Fibroblast of skin of right quadriceps (primary cell): Measurements from ENCODE around the gene PPFIA2.
A peak's percentile ranks its signal among the peaks of the same experiment; 100 is the strongest.

ENCODE experiments used
- DNase-seq: peaks from one replicate; pipeline ENCODE4 v3.0.0-alpha.2; 2013

The PPFIA2 gene

DNA sequence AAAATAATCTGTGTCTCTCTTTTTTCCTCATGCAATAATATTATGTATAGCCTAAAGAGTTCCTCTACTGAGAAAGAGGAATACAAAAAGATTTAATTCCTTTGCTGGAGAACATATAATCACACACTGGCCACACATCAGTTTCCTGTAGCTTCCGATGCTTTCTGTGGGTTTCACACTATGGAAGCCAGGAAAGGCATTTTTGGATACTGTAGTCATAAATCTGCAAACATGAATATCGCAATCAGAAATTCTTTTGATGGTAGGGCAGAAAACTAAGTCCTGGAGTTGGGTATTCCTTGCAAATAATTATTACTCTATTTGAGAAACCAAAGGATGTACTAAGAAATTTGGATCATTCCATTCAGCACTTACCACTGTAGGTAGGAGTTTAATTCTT lies 421.3 kb downstream of the PPFIA2 start:
- peak; percentile 32 for DNase-seq

DNA sequence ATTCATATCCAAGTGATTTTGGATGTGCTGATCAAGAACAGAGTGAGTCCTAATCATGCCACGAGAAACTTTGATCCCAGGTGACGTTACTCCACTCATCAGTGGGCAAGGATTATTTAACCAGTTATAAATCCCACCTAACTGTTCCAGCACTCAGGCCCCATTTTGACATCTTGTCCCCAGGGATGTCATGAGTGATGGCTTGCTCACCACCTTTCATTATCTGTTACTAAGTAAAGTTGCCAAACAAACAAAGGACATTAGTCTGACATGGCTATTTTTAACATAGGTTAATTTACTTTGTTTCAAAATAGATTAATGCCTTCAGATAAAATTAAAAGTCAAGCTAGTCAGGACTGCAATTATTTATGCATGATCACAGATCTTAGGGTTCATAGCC lies 425.3 kb downstream of the PPFIA2 start:
- no peak for DNase-seq

- DNase-seq = no peak
These were observed 427.1 kb downstream of the PPFIA2 start for GRCh38 chr12:81332054-81332453.

- DNase-seq = no peak
These were observed 428.7 kb downstream of the PPFIA2 start for GRCh38 chr12:81330480-81330879.

DNA sequence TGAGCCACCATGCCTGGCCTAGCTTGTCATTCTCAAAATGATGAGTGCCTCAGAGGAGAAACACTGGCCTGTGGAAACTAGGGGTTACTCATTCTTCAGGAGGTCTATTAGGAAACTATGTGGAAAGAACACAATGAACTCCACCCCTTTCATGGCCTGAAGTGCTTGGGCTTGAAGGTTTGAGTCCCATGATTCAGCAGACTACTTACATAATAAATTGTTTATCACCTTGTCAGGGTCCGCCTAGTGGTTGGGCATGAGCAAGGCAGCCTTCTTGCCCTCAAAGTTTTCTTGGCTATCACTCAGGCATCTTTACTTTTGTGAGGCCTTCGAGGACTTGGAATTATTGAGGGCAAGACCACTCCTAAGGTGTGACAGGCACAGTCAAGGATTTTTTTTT lies 430.1 kb downstream of the PPFIA2 start:
- DNase-seq = peak; percentile 6

DNA sequence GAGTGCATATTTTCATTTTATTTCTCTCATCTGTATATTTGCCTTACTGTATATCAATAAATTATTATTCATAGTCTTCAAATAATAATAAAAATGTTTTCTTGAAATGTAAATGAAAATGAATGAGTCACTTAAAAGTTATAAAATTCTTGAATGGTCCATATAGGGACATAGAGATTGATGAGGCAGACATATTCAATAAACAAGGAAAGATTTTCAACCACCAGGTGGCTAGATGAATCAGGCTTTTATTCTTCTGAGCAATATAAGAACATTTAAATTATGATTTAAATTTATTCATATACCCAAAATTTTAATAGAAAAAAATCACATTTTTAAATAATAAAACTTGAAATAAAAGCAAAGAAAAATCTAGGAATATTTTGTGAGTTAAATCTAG lies 431.7 kb downstream of the PPFIA2 start:
- DNase-seq = no peak

GRCh38 chr12:81325086-81325485 lies 434.1 kb downstream of the PPFIA2 start:
- DNase-seq = no peak

DNA sequence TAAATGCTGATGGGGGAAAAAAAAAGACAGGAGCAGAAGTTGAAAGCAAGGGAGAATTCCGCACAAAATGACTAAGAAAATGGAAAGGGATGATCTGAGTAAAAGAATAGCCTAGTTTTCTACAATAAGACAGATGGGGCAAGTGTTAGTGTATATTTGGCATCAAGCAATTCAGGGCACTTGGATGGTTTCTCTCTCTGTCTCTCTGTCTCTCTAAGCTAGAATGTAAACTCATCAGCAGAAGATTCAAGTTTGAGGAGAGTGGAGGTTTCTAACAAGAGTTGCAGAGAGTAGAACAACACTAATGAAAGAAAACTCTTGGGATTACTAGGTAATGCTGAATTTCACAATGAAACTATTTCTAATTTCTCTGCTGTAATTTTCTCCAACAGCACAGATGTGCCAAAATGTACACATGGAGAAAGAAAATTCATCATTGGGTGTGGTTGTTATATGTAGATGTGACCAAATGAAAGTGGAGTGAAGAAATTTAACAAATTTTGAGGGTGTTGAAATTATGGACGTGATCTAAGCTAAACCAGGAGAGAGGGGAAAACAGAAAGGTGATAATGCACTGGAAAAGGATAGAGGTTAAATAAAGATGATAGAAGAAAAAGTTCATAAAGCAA lies 444.1 kb downstream of the PPFIA2 start:
- DNase-seq = no peak

DNA sequence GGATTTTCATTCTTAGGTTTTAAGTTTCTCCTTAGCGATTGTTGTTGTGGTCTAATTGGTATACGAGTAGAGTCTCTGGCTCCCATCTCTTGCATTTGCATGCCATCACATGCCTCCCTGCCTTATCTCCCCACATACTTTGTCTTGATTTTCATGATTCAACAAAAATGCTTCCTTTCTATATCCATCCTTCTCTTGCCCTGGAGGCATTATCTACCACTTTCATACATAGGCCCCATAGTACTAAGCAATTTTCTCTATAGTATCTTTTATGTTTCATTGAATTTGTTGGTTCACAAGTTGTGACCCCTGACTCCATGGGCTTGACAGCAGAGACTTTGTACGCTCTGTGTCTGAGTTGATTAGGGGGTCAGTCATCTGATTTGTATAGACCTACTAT lies 455.2 kb downstream of the PPFIA2 start:
- DNase-seq = no peak

DNA sequence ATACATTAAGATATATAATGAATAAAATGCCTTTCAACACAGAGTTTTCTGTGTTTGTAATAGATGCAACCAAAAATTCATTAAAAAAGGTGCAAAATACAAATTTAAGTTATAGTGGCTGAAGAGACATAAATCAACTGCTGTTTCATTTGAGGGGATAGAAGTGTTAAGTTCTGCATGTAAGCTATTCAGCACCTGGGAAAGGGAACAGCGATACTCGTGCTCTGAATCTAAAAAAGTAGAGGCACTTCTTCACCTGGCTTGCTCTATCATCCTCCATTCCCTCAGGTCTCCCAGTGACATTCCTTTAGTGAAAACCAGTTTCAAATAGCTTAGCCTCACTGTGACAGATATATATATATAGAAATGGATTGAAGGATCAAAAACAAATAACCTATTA lies 458.7 kb downstream of the PPFIA2 start:
- DNase-seq = no peak

DNA sequence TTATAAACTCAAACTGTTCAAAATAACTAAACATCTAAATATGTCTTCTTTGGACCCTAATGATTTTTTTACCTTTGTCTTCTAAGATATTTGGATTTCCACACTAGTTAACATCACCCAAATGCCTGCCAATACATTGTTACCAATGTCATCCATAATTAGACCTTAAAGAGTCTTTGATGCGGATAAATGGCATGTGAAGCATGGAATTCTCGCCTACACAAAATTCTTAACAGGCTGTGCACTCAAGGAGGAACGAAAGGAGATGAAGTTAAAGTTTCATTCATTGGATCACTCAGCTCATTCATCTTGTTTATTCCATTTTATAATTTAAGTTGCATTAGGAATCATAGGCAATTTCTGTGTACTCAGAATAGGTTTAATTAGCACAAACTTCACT lies 461.5 kb downstream of the PPFIA2 start:
- peak; percentile 55 for DNase-seq

DNA sequence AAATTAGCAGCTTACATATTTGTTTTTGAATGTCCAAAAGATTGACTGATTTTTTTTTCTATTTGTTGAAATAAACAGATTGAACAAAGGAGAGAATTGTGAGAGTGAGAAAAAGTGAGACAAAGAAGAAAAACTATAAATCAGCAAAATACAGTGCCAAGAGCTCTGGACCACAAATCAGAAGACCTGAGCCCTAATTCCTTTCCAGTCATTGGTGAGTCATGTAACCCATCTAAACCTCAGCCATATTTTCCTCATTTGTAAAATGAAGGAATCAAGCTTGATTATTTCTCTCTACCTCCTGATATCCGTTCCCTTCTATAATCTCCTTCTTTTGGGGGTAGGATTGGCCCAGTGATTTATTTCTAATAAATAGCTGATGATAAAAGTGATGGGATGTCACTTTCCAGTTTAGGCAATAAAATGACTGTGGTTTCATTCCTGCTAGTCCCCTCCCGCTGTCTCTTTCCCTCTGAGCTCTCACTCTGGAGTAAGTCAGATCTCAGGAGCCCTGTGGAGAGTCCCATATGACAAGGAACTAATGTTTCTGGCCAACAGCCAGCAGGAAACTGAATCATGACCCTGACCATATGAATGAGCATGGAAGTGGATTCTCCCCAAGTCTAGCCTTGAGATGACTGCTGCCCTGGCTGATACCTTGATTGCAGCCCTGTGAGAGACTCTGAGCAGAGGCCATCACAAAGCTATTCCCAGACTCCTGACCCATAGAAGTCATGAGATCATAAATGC lies 462.4 kb downstream of the PPFIA2 start:
- peak; percentile 96 for DNase-seq

DNA sequence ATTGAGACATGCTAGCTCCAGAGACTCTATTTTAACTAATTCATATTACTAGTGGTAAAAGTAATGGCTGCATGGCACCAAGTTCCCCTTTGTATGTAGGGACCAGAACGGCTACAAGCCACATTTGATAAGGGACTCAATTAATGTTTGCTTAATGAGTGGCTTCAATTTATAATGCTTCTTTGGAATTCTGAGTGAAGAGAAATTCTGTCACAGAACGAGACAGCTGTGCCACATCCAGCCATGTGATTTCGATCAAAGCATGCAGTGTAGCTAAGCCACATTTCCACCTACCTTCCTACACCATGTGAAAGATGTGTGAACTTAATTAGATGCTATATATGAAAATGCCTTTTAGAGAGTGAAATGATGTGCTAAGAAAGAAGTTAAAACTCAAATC lies 463.9 kb downstream of the PPFIA2 start:
- DNase-seq = no peak

- DNase-seq = peak; percentile 63
These were observed 464.6 kb downstream of the PPFIA2 start for GRCh38 chr12:81294325-81295190.

- DNase-seq = no peak
These were observed 470.5 kb downstream of the PPFIA2 start for GRCh38 chr12:81288651-81289050.

- no peak for DNase-seq
These were observed 475.0 kb downstream of the PPFIA2 start for GRCh38 chr12:81284137-81284536.

DNA sequence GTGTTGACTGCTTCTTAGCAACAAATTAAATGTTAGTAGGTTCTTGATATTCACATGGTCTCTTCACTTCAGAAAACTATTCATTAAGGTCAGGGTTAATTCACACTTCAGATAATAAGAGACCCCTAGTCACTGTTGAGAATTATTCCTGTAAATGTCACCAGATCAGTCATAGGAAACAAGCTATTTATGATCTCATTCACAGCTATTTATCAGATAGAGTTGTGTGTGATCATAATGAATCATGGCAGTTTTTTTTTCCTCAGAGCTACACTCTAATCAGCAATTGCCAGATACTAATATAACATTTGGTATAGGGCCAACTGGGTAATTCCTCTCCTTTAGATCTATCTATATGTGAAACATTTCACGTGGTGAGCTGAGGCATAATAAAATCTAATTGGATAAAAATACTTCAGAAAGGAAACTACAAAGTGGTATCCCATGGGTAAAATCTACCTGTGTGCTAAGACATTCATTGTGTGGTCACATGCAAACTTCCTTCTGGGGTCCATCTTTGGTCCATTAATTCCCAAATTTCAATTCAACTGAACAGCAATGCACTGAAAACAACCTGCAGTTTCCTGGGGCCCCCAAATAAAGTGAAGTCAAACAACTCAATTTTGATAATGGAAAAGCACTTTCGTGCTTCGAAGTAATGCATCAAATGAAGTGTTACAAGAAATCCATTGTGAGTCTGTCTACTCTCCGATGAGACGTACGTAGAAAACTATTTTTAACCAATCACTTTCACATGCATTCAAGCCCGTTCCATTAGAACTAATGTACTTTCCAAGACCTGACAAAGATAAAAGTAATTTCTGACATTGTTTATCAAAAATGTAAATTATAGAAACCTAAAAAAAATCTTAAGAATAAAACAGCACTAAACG lies 484.3 kb downstream of the PPFIA2 start:
- DNase-seq = no peak

DNA sequence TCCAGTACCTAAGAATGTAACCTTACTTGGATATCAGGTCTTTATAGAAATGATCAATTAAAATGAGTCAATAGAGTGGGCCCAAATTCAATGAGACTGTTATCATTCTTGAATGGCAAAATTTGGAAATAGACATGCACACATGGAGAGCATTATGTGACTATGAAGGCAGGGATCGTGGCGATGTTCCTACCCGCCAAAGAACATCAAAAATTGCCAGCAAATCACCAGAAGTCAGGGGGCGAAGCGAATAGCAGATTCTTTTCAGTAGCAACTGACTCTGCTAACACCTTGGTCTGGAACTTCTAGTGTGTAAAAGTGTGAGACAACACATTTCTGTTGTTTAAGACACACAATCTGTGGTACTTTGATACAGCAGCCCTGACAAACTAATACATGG lies 488.8 kb downstream of the PPFIA2 start:
- no peak for DNase-seq

- no peak for DNase-seq
These were observed 496.1 kb downstream of the PPFIA2 start for GRCh38 chr12:81263072-81263471.

GRCh38 chr12:81261508-81262207 lies 497.5 kb downstream of the PPFIA2 start:
- no peak for DNase-seq

- DNase-seq = no peak
These were observed 499.8 kb downstream of the PPFIA2 start for GRCh38 chr12:81259360-81259759.

DNA sequence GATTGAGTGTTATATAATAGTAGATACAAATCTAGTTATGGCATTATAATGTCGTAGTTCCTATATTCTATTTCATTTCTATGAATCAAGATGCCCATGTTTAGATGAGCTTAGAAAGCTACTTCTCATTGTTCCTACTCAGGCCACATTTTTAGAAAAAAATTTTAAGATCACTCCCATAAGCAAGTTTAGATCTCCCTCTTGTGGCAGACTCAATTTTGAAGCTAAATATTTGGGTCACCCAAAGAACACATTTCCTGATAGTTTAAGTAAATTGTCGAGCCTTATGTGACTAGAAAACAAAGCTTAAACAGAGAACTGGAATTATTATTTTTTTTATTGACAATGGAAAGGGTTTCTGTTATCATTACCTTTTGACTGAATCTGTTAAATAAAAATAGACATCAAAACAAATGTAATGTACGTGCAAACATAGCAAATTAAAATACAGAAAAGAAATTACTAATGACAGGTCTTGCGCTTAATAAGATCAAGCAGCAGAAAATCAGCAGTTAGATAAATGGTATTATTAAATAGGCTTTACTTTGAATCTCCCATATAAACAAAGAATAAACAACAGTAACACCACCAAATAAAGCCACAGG lies 501.1 kb downstream of the PPFIA2 start:
- DNase-seq = peak; percentile 64
